HG02798 (cell line): ENCODE measurements around the gene PKMYT1.

Source experiments
- ATAC-seq: cut with Tn5 transposase; IDR thresholded peaks from one replicate; pipeline ENCODE4 v1.9.1; 2021; ENCODE audit warnings: mild to moderate bottlenecking; ENCODE audit not compliant: unreplicated experiment, poor library complexity

PKMYT1 gene

GRCh38 chr16:3019594-3020246 lies 39.5 kb upstream of the PKMYT1 start:
- no peak for ATAC-seq

- ATAC-seq: no peak
Measured at GRCh38 chr16:3017794-3018506, 37.7 kb upstream of the PKMYT1 start, which contains the start of gene CLDN6. TSS of gene CLDN6 (minus strand) at chr16:3018183. CDS start at chr16:3016021, 2,162 bp downstream.

GRCh38 chr16:3017344-3017743 lies 37.1 kb upstream of the PKMYT1 start:
- no peak for ATAC-seq

- no peak for ATAC-seq
Measured at GRCh38 chr16:3015865-3016521, 35.7 kb upstream of the PKMYT1 start.

- no peak for ATAC-seq
Measured at GRCh38 chr16:3014971-3015370, 34.7 kb upstream of the PKMYT1 start.

- no peak for ATAC-seq
Measured at GRCh38 chr16:3013998-3014690, 33.9 kb upstream of the PKMYT1 start.

- ATAC-seq: no peak
Measured at GRCh38 chr16:3013491-3013951, 33.3 kb upstream of the PKMYT1 start.

GRCh38 chr16:3012828-3013420 lies 32.7 kb upstream of the PKMYT1 start, which contains the start of gene CLDN9:
TSS of gene CLDN9 (plus strand) at chr16:3012923. CDS start at chr16:3013363, 440 bp downstream.
- ATAC-seq: no peak

GRCh38 chr16:3012246-3012645 lies 32.0 kb upstream of the PKMYT1 start:
- ATAC-seq: no peak

GRCh38 chr16:3010510-3010909 lies 30.3 kb upstream of the PKMYT1 start:
- no peak for ATAC-seq

- ATAC-seq: no peak
Measured at GRCh38 chr16:3009568-3010390, 29.5 kb upstream of the PKMYT1 start.

GRCh38 chr16:3008690-3009037 lies 28.4 kb upstream of the PKMYT1 start:
- no peak for ATAC-seq

GRCh38 chr16:3007957-3008689 lies 27.9 kb upstream of the PKMYT1 start:
- no peak for ATAC-seq

GRCh38 chr16:3007059-3007956 lies 27.1 kb upstream of the PKMYT1 start:
- no peak for ATAC-seq

- no peak for ATAC-seq
Measured at GRCh38 chr16:3004781-3005284, 24.6 kb upstream of the PKMYT1 start.

- ATAC-seq: no peak
Measured at GRCh38 chr16:3004319-3004718, 24.1 kb upstream of the PKMYT1 start.

- ATAC-seq: peak; percentile 98
Measured at GRCh38 chr16:3003582-3004270, 23.5 kb upstream of the PKMYT1 start.
